OCI-M2 (cell line): ENCODE measurements around the gene DNAH11.
"Not testable (repeated sequence)": the region's sequence is repeated elsewhere in the genome, so short reads cannot be mapped to it uniquely, and the experiment has no call there.

ENCODE experiments used
- DNase-seq: peaks from one replicate; lab custom pipeline; 2025; ENCODE audit not compliant: unreplicated experiment; lab: John Stamatoyannopoulos, UW

DNAH11 gene

GRCh38 chr7:21616091-21616490 lies 73.3 kb downstream of the DNAH11 start:
- no peak for DNase-seq

GRCh38 chr7:21616796-21617436 lies 74.1 kb downstream of the DNAH11 start:
- DNase-seq = no peak

- no peak for DNase-seq
These were observed 74.7 kb downstream of the DNAH11 start for GRCh38 chr7:21617513-21617912.

- DNase-seq = no peak
These were observed 75.1 kb downstream of the DNAH11 start for GRCh38 chr7:21617916-21618390.

GRCh38 chr7:21618706-21619105 lies 75.9 kb downstream of the DNAH11 start:
- DNase-seq = no peak

- DNase-seq = no peak
These were observed 77.2 kb downstream of the DNAH11 start for GRCh38 chr7:21620054-21620453.

- DNase-seq = no peak
These were observed 81.5 kb downstream of the DNAH11 start for GRCh38 chr7:21624320-21624719.

GRCh38 chr7:21636694-21637093 lies 93.9 kb downstream of the DNAH11 start:
- DNase-seq = no peak

- no peak for DNase-seq
These were observed 96.5 kb downstream of the DNAH11 start for GRCh38 chr7:21639206-21639868.

GRCh38 chr7:21640105-21640504 lies 97.3 kb downstream of the DNAH11 start:
- DNase-seq = no peak

GRCh38 chr7:21641546-21641945 lies 98.7 kb downstream of the DNAH11 start:
- no peak for DNase-seq

GRCh38 chr7:21642422-21642821 lies 99.6 kb downstream of the DNAH11 start:
- DNase-seq = peak; percentile 56

- no peak for DNase-seq
These were observed 108.9 kb downstream of the DNAH11 start for GRCh38 chr7:21651697-21652096.

GRCh38 chr7:21653623-21654022 lies 110.8 kb downstream of the DNAH11 start:
- no peak for DNase-seq

- no peak for DNase-seq
These were observed 113.2 kb downstream of the DNAH11 start for GRCh38 chr7:21656081-21656480.

GRCh38 chr7:21656796-21657195 lies 114.0 kb downstream of the DNAH11 start:
- DNase-seq = no peak

GRCh38 chr7:21670496-21670895 lies 127.7 kb downstream of the DNAH11 start:
- no peak for DNase-seq

GRCh38 chr7:21671859-21672258 lies 129.0 kb downstream of the DNAH11 start:
- DNase-seq = no peak

GRCh38 chr7:21675255-21675654 lies 132.4 kb downstream of the DNAH11 start:
- DNase-seq = no peak

- DNase-seq = no peak
These were observed 147.9 kb downstream of the DNAH11 start for GRCh38 chr7:21690705-21691104.

GRCh38 chr7:21691146-21691545 lies 148.3 kb downstream of the DNAH11 start:
- DNase-seq = not testable (repeated sequence)

- DNase-seq = not testable (repeated sequence)
These were observed 157.7 kb downstream of the DNAH11 start for GRCh38 chr7:21700587-21700986.

GRCh38 chr7:21702303-21702702 lies 159.5 kb downstream of the DNAH11 start:
- DNase-seq = no peak
